Posterior vena cava (tissue), 2 donors: ENCODE measurements around the gene TOX2. TPM values are rescaled to one million over a fixed set of nuclear protein-coding genes. Genes with fewer than 3 reads are reported as not detected.

ENCODE experiments used
- DNase-seq: peaks from one replicate; pipeline ENCODE4 v3.0.0-alpha.2; 2020; ENCODE audit warnings: low spot score
- intact Hi-C, 2 donors: fragments of 100-400 bp; cut with DNase I; formaldehyde crosslinking; loops; one replicate each; pipeline versions ENCODE4 v1.14.1 to v1.14.2; 2022 to 2023
- total RNA-seq, 2 donors: library from RNA; stranded (reverse); fragmentation: NEBNext Ultra II Directional; extraction: Animal tissue kit (Norgen Biotek cat#: 25700); gene quantifications; one replicate each; pipeline ENCODE4 v1.2.1, GENCODE V29; 2021
- donor health status: DM: yes; HTN: yes; CAD: no.
- donor health status: DM: yes; HTN: yes; CAD: no.

Gene TOX2
- total RNA-seq, 2 donors from 2014 or later: 1.1 to 1.5 TPM

GRCh38 chr20:43969501-43970182, 55.0 kb downstream of the TOX2 start:
- intact Hi-C loops: no loop called here
- DNase-seq: peak; percentile 81

- intact Hi-C loops: no loop called here
- peak; percentile 16 for DNase-seq
Observed at GRCh38 chr20:43971267-43971666, 56.6 kb downstream of the TOX2 start.

GRCh38 chr20:43972051-43972450, 57.4 kb downstream of the TOX2 start:
- DNase-seq: peak; percentile 22
- intact Hi-C loops: no loop called here

- peak; percentile 32 for DNase-seq
- intact Hi-C loops: no loop called here
Observed at GRCh38 chr20:43972692-43973091, 58.0 kb downstream of the TOX2 start.

- DNase-seq: peak; percentile 64
- intact Hi-C loops: no loop called here
Observed at GRCh38 chr20:43973231-43973630, 58.6 kb downstream of the TOX2 start.

GRCh38 chr20:43973671-43974450, 59.2 kb downstream of the TOX2 start:
- intact Hi-C loops: no loop called here
- peak; percentile 49 for DNase-seq

- intact Hi-C loops: no loop called here
Observed at GRCh38 chr20:43974695-43975094, 60.0 kb downstream of the TOX2 start.

GRCh38 chr20:43975096-43975768, 60.6 kb downstream of the TOX2 start:
- peak; percentile 41 for DNase-seq
- intact Hi-C loops: no loop called here

More at GRCh38 chr20:43974695-43975094, 60.0 kb downstream of the TOX2 start:
- DNase-seq: peak; percentile 23

- DNase-seq: no peak
- intact Hi-C loops: no loop called here
Observed at GRCh38 chr20:43976547-43976946, 61.9 kb downstream of the TOX2 start.

- peak; percentile 15 for DNase-seq
- intact Hi-C loops: no loop called here
Observed at GRCh38 chr20:43977252-43977651, 62.6 kb downstream of the TOX2 start.

- DNase-seq: peak; percentile 8
- intact Hi-C loops: no loop called here
Observed at GRCh38 chr20:43977962-43978361, 63.3 kb downstream of the TOX2 start.

GRCh38 chr20:43979576-43980105, 65.0 kb downstream of the TOX2 start:
- DNase-seq: no peak
- intact Hi-C loops: no loop called here

GRCh38 chr20:43981540-43981939, 66.9 kb downstream of the TOX2 start:
- intact Hi-C loops: no loop called here
- no peak for DNase-seq

- no peak for DNase-seq
- intact Hi-C loops: no loop called here
Observed at GRCh38 chr20:43982016-43982415, 67.4 kb downstream of the TOX2 start.

- DNase-seq: no peak
- intact Hi-C loops: no loop called here
Observed at GRCh38 chr20:43982886-43983285, 68.2 kb downstream of the TOX2 start.

- intact Hi-C loops: no loop called here
- no peak for DNase-seq
Observed at GRCh38 chr20:43983359-43983758, 68.7 kb downstream of the TOX2 start.

- intact Hi-C loops: no loop called here
- DNase-seq: no peak
Observed at GRCh38 chr20:43983904-43984361, 69.3 kb downstream of the TOX2 start.

- DNase-seq: no peak
- intact Hi-C loops: no loop called here
Observed at GRCh38 chr20:43984587-43984986, 69.9 kb downstream of the TOX2 start.

GRCh38 chr20:43985121-43985520, 70.5 kb downstream of the TOX2 start:
- intact Hi-C loops: no loop called here

More at GRCh38 chr20:43985121-43985520, 70.5 kb downstream of the TOX2 start:
- no peak for DNase-seq
